ENCODE measurements around the gene PI3. TPM values are rescaled to one million over a fixed set of nuclear protein-coding genes. Genes with fewer than 3 reads are reported as not detected.

PI3 gene
- total and polyA plus RNA-seq, 9 donors, result 0.44 to 0.82 (median 0.71) TPM; not detected in 6

DNA sequence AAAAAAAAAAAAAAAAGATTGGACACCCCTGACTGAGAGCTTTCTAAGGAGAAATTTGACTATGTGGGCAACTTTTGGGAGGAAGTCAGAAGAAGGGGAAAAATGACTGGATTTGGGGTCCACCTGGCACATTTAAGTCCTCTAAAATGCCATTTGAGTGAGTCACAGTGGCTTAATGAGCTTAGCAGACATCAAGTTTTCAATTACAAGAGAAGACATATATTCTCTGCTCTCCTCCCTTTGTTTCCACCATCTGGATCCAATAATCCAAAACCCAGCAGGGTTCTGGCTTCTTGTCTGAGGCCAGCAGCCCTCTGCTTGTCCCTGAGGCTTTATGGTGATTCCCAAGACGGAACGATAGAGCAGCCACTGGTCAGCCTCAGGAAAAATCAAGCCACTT lies 6.9 kb downstream of the PI3 start:
- no peaks in the 10 kb centered on the region for H3K4me1 ChIP-seq (ENCODE audit: control insufficient read depth, insufficient read depth, low read length)
- no peaks in the 10 kb centered on the region for H3K9me3 ChIP-seq (replicated peaks; ENCODE audit: control insufficient read depth, low read depth, low read length)
- no peaks in the 10 kb centered on the region for H3K27me3 ChIP-seq (ENCODE audit: control insufficient read depth, insufficient read depth, low read length)
- peak; percentile 6 for DNase-seq
- no peaks in the 10 kb centered on the region for H3K36me3 ChIP-seq (ENCODE audit: control insufficient read depth, insufficient read depth, low read length)
- 25% methylated on average over 2 of the region's 2 CpGs for WGBS (ENCODE audit: insufficient coverage)
- no peak overlapping the region for H3K4me3 ChIP-seq (ENCODE audit: low read length)
- no peak overlapping the region for H3K27ac ChIP-seq (ENCODE audit: low read length)

DNA sequence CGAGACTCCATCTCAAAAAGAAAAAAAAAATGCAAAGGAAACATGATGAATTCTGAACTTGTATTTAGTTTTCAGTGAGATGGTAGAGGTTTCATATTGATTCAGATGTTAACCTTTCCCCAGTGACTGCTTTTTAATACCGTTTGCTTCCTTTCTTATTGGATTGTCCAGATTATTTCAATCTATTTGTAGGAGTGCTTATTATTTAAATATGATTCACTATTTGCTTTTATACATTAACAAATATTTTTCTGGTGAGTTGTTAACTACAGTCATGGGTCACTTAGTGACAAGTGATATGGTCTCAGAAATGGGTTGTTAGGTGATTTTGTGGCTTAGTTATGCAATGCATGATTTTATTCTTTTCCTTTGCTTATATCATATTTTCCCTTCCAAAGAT lies 8.4 kb downstream of the PI3 start:
- no peak overlapping the region for H3K4me3 ChIP-seq (ENCODE audit: low read length)
- WGBS (ENCODE audit: insufficient coverage), result no CpG with 5 or more reads among the region's 2 CpGs
- H3K36me3 ChIP-seq (ENCODE audit: control insufficient read depth, insufficient read depth, low read length), result no peaks in the 10 kb centered on the region
- no peak for DNase-seq
- no peaks in the 10 kb centered on the region for H3K27me3 ChIP-seq (ENCODE audit: control insufficient read depth, insufficient read depth, low read length)
- H3K9me3 ChIP-seq (replicated peaks; ENCODE audit: control insufficient read depth, low read depth, low read length), result no peaks in the 10 kb centered on the region
- no peak overlapping the region for H3K27ac ChIP-seq (ENCODE audit: low read length)
- H3K4me1 ChIP-seq (ENCODE audit: control insufficient read depth, insufficient read depth, low read length), result no peaks in the 10 kb centered on the region

DNA sequence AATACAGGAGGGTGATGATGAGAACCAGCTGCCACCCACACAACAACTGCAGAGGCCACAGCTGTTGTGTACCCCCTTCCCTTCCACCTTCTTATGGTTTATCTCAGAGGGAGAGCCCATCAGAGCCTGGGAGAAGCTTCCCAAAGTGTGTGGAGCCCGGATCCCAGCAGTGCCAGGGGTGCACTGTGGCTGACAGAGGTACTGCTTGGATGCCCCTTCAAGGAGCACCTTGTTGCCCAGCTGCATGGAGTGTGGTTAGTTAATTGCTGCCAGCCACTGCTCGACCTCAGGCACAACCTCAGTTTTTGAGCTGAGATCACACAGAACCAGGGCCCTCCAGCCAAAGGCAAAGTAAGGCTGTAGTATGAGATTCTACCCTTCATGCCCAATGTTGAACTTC lies 13.0 kb downstream of the PI3 start:
- H3K4me3 ChIP-seq (ENCODE audit: low read length), result no peak overlapping the region
- no peaks in the 10 kb centered on the region for H3K4me1 ChIP-seq (ENCODE audit: control insufficient read depth, insufficient read depth, low read length)
- no peak overlapping the region for H3K27ac ChIP-seq (ENCODE audit: low read length)
- no peaks in the 10 kb centered on the region for H3K9me3 ChIP-seq (replicated peaks; ENCODE audit: control insufficient read depth, low read depth, low read length)
- no peaks in the 10 kb centered on the region for H3K36me3 ChIP-seq (ENCODE audit: control insufficient read depth, insufficient read depth, low read length)
- H3K27me3 ChIP-seq (ENCODE audit: control insufficient read depth, insufficient read depth, low read length), result no peaks in the 10 kb centered on the region
- 67% methylated on average over 1 of the region's 2 CpGs for WGBS (ENCODE audit: insufficient coverage)
- no peak for DNase-seq

DNA sequence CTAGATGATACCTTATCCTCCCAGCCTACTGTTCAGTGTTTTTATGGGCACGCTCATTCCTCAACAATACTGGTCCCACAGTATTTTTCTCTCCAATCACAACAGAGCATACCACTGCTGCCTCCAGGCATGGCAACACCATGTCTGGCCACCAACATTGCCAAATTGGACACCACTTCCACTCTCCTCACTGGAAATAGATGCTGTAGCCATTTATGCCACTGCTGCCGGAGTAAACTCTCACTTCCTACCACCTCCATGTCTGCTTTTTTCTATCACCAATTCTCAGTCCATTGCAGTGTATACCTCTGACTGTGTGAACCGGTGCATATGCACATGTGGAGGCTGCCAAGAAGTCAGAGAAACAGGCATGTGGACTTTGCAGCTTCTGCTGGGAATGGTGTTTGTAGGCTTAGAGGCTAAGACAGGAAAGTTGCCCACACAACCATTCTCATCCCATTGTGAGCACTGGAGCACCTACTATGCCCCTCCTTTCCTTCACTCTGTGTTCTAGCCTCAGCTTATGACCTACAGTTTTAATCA lies 14.4 kb downstream of the PI3 start:
- no peak overlapping the region for H3K27ac ChIP-seq (ENCODE audit: low read length)
- no peaks in the 10 kb centered on the region for H3K9me3 ChIP-seq (replicated peaks; ENCODE audit: control insufficient read depth, low read depth, low read length)
- no peaks in the 10 kb centered on the region for H3K4me1 ChIP-seq (ENCODE audit: control insufficient read depth, insufficient read depth, low read length)
- H3K4me3 ChIP-seq (ENCODE audit: low read length), result no peak overlapping the region
- DNase-seq, result no peak
- WGBS (ENCODE audit: insufficient coverage), result 94% methylated on average over 2 of the region's 3 CpGs
- no peaks in the 10 kb centered on the region for H3K27me3 ChIP-seq (ENCODE audit: control insufficient read depth, insufficient read depth, low read length)
- H3K36me3 ChIP-seq (ENCODE audit: control insufficient read depth, insufficient read depth, low read length), result no peaks in the 10 kb centered on the region

DNA sequence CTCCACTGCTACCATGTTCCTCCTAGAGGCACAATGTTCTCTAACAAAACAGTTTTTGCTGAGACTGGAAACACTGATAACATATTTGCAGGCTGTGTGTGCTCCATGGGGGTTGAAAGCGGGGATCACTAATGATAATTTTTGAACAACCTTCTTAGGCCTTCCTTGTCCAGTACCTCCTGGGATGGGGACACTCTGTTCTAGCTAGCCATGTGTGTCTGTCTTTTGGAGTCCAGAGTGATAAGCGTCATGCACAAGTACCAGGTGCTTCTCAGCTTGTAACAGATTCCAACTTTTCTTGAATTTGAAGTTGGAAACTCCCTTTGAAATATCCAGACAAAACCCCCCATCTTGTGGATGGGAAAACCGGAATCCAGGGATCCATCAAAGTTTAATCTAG lies 15.2 kb downstream of the PI3 start:
- DNase-seq, result no peak
- no peaks in the 10 kb centered on the region for H3K36me3 ChIP-seq (ENCODE audit: control insufficient read depth, insufficient read depth, low read length)
- H3K4me3 ChIP-seq (ENCODE audit: low read length), result no peak overlapping the region
- H3K9me3 ChIP-seq (replicated peaks; ENCODE audit: control insufficient read depth, low read depth, low read length), result no peaks in the 10 kb centered on the region
- 80% methylated on average over 1 of the region's 3 CpGs for WGBS (ENCODE audit: insufficient coverage)
- H3K4me1 ChIP-seq (ENCODE audit: control insufficient read depth, insufficient read depth, low read length), result no peaks in the 10 kb centered on the region
- no peaks in the 10 kb centered on the region for H3K27me3 ChIP-seq (ENCODE audit: control insufficient read depth, insufficient read depth, low read length)
- no peak overlapping the region for H3K27ac ChIP-seq (ENCODE audit: low read length)

GRCh38 chr20:45191926-45192325 lies 17.2 kb downstream of the PI3 start:
- no peaks in the 10 kb centered on the region for H3K4me1 ChIP-seq (ENCODE audit: control insufficient read depth, insufficient read depth, low read length)
- H3K27me3 ChIP-seq (ENCODE audit: control insufficient read depth, insufficient read depth, low read length), result no peaks in the 10 kb centered on the region
- no peak for DNase-seq
- no peaks in the 10 kb centered on the region for H3K9me3 ChIP-seq (replicated peaks; ENCODE audit: control insufficient read depth, low read depth, low read length)
- no peak overlapping the region for H3K4me3 ChIP-seq (ENCODE audit: low read length)
- no peaks in the 10 kb centered on the region for H3K36me3 ChIP-seq (ENCODE audit: control insufficient read depth, insufficient read depth, low read length)
- WGBS (ENCODE audit: insufficient coverage), result 54% methylated on average over 2 of the region's 3 CpGs
- H3K27ac ChIP-seq (ENCODE audit: low read length), result no peak overlapping the region

GRCh38 chr20:45193331-45193730 lies 18.6 kb downstream of the PI3 start:
- Histone ChIP-seq H3K9me3 (replicated peaks; ENCODE audit: control insufficient read depth, low read depth, low read length) (no peaks in the 10 kb centered on the region), H3K4me1 (ENCODE audit: control insufficient read depth, insufficient read depth, low read length) (no peaks in the 10 kb centered on the region), H3K27ac (ENCODE audit: low read length) (no peak overlapping the region), H3K27me3 (ENCODE audit: control insufficient read depth, insufficient read depth, low read length) (no peaks in the 10 kb centered on the region), H3K4me3 (ENCODE audit: low read length) (no peak overlapping the region), H3K36me3 (ENCODE audit: control insufficient read depth, insufficient read depth, low read length) (no peaks in the 10 kb centered on the region)
- WGBS (ENCODE audit: insufficient coverage), result no CpG with 5 or more reads among the region's 2 CpGs
- no peak for DNase-seq

DNA sequence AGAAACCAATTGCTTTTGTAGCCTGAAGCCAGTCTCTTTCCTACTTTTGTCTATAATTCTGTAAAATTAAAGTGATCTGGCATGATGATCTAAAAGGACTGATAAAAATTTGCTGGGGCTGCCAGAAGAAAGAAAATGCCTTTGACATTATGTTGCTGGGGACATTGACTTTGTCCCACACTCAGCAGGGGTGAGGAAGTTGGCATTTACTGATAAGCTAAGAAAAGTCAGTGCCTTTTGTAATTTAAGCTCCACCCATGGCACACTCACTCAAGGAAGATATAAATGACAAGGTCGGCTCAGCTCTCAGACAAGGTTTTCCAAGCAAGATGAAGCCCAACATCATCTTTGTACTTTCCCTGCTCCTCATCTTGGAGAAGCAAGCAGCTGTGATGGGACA lies 32.0 kb downstream of the PI3 start, which contains the start of gene SEMG1:
SEMG1 (plus strand) TSS at position 309 of the 400 bp plus-strand sequence; CDS start at position 330, 21 bp downstream.
- no peaks in the 10 kb centered on the region for H3K9me3 ChIP-seq (replicated peaks; ENCODE audit: control insufficient read depth, low read depth, low read length)
- no peak within 1 kb of the TSS for H3K27ac ChIP-seq (ENCODE audit: low read length)
- no peak within 1 kb of the TSS for H3K4me3 ChIP-seq (ENCODE audit: low read length)
- DNase-seq, result no peak
- H3K4me1 ChIP-seq (ENCODE audit: control insufficient read depth, insufficient read depth, low read length), result no peaks in the 10 kb centered on the region
- H3K36me3 ChIP-seq (ENCODE audit: control insufficient read depth, insufficient read depth, low read length), result no peaks in the 10 kb centered on the region
- peaks cover 2% of the 10 kb centered on the region for H3K27me3 ChIP-seq (ENCODE audit: control insufficient read depth, insufficient read depth, low read length)
- WGBS (ENCODE audit: insufficient coverage), result no CpG with 5 or more reads among the region's 1 CpG

- H3K36me3 ChIP-seq (ENCODE audit: control insufficient read depth, insufficient read depth, low read length), result no peaks in the 10 kb centered on the region
- WGBS (ENCODE audit: insufficient coverage), result no CpG with 5 or more reads among the region's 1 CpG
- no peaks in the 10 kb centered on the region for H3K4me1 ChIP-seq (ENCODE audit: control insufficient read depth, insufficient read depth, low read length)
- H3K4me3 ChIP-seq (ENCODE audit: low read length), result no peak overlapping the region
- DNase-seq, result no peak
- no peak overlapping the region for H3K27ac ChIP-seq (ENCODE audit: low read length)
- H3K27me3 ChIP-seq (ENCODE audit: control insufficient read depth, insufficient read depth, low read length), result no peaks in the 10 kb centered on the region
- H3K9me3 ChIP-seq (replicated peaks; ENCODE audit: control insufficient read depth, low read depth, low read length), result no peaks in the 10 kb centered on the region
Observed at GRCh38 chr20:45209924-45210323, 35.2 kb downstream of the PI3 start.

- no peak overlapping the region for H3K4me3 ChIP-seq (ENCODE audit: low read length)
- no peak for DNase-seq
- no peaks in the 10 kb centered on the region for H3K36me3 ChIP-seq (ENCODE audit: control insufficient read depth, insufficient read depth, low read length)
Observed at GRCh38 chr20:45211569-45212474, 37.1 kb downstream of the PI3 start.

More at GRCh38 chr20:45211569-45212474, 37.1 kb downstream of the PI3 start:
- Histone ChIP-seq H3K9me3 (replicated peaks; ENCODE audit: control insufficient read depth, low read depth, low read length) (no peaks in the 10 kb centered on the region), H3K27me3 (ENCODE audit: control insufficient read depth, insufficient read depth, low read length) (no peaks in the 10 kb centered on the region), H3K4me1 (ENCODE audit: control insufficient read depth, insufficient read depth, low read length) (no peaks in the 10 kb centered on the region), H3K27ac (ENCODE audit: low read length) (no peak overlapping the region)

Measured in muscle of leg (tissue), 11 donors.